K562 (cell line): ENCODE data around the gene MALAT1. TPM values are rescaled to one million over a fixed set of nuclear protein-coding genes. Genes with fewer than 3 reads are reported as not detected.

Experiments
- CBX2 ChIP-seq: fragments of 200-600 bp; sonication (generic); IDR thresholded peaks from one replicate; pipeline ENCODE4 v1.6.1; 2012; ENCODE audit warnings: mild to moderate bottlenecking, low read length, inconsistent platforms; ENCODE audit not compliant: insufficient read depth, poor library complexity, severe bottlenecking
- CHD7 ChIP-seq: fragments of 200-600 bp; sonication (generic); IDR thresholded peaks from one replicate; pipeline ENCODE4 v1.6.1; 2012; ENCODE audit warnings: mild to moderate bottlenecking, low read depth, low read length, inconsistent platforms
- POLR2B ChIP-seq: fragments of 450-650 bp; IDR thresholded peaks from 2 replicates; pipeline ENCODE4 v1.6.1; 2018; ENCODE audit warnings: low read depth; ENCODE audit not compliant: partially characterized antibody
- SAP30 ChIP-seq: fragments of 200-600 bp; sonication (generic); IDR thresholded peaks from 2 replicates; pipeline ENCODE4 v1.6.1; 2012; ENCODE audit warnings: borderline replicate concordance, low read depth, mild to moderate bottlenecking, moderate library complexity, low read length, control low read depth, inconsistent platforms; ENCODE audit not compliant: insufficient read depth, poor library complexity, severe bottlenecking
- ZNF318 ChIP-seq, 2 experiments: fragments of 450-650 bp; IDR thresholded peaks; 2 replicates each; pipeline ENCODE4 v1.6.1; 2016; ENCODE audit warnings: mild to moderate bottlenecking in 2 of 2, borderline replicate concordance in 1 of 2, low read depth in 1 of 2, moderate library complexity in 1 of 2
- polyA plus RNA-seq, 8 experiments: library from polyadenylated mRNA; depleted of rRNA in 4 of 8; stranded (reverse) in 5 of 8; unstranded in 3 of 8; fragments of >200 nt; fragmentation: Nextera tagmentation in 2 of 8; fragmentation: Illumina TruSeq in 1 of 8; extraction: Ambion mirVana in 2 of 8; extraction: Trizol in 1 of 8; gene quantifications; 2 replicates each; pipeline versions ENCODE4 v1.2.1 to v1.2.3, GENCODE V29; 2011 to 2014; ENCODE audit warnings: inconsistent platforms in 1 of 8, missing spikeins in 1 of 8
- total RNA-seq, 7 experiments: library from RNA; depleted of rRNA in 6 of 7; stranded (reverse); fragments of >200 nt in 6 of 7; fragmentation: Illumina TruSeq in 2 of 7; extraction: Trizol in 2 of 7; gene quantifications; 2 replicates each; pipeline versions ENCODE4 v1.2.1 to v1.2.3, GENCODE V29; 2011 to 2021; ENCODE audit warnings: low replicate concordance in 1 of 7

MALAT1 gene
- total and polyA plus RNA-seq, 9 of the 15 experiments (the other 6 are each of a cell fraction or from before 2014, with no cell fraction given): 363 to 8,715 (median 2,351) TPM

GRCh38 chr11:65487467-65488272 lies 11.2 kb upstream of the MALAT1 start (continued):
- TF ChIP-seq CHD7 (no peak), POLR2B (no peak), CBX2 (no peak), SAP30 (no peak), ZNF318 (IDR thresholded peaks at IDR 0.05; ENCODE audit: borderline replicate concordance in 1 of 2, low read depth in 1 of 2) (no peak)
